Measurements from ENCODE around the gene ADARB1.

DNA sequence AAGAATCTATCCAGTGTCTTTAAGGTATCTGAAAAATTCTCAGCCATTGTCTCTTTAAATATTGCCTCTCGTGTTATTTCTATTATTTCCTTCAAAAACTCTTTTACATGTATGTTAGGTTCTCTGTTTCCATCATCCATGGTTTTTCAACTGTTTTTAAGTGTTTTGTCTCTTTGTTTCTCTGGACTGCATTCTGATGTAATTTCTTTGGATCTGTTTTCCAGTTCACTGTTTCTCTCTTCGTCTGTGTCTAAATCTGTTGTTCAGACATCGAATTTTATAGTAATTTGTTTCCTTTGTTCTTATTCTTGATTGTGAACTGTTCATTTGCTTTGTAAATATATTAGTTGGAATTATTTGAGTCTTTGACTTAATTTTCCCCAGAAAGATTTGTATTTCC lies 169.2 kb downstream of the ADARB1 start:
- TF ChIP-seq, protein P1, sequence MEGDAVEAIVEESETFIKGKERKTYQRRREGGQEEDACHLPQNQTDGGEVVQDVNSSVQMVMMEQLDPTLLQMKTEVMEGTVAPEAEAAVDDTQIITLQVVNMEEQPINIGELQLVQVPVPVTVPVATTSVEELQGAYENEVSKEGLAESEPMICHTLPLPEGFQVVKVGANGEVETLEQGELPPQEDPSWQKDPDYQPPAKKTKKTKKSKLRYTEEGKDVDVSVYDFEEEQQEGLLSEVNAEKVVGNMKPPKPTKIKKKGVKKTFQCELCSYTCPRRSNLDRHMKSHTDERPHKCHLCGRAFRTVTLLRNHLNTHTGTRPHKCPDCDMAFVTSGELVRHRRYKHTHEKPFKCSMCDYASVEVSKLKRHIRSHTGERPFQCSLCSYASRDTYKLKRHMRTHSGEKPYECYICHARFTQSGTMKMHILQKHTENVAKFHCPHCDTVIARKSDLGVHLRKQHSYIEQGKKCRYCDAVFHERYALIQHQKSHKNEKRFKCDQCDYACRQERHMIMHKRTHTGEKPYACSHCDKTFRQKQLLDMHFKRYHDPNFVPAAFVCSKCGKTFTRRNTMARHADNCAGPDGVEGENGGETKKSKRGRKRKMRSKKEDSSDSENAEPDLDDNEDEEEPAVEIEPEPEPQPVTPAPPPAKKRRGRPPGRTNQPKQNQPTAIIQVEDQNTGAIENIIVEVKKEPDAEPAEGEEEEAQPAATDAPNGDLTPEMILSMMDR (conservative IDR thresholded peaks at IDR 0.05): no peak
- no peak for TF ChIP-seq ZFX (IDR thresholded peaks at IDR 0.05)

All from C4-2B (cell line).